VCaP (cell line): Measurements from ENCODE around the gene SLC8A1.

Source experiments
- H3K27ac ChIP-seq: fragments of 450-650 bp; 2 replicates; pipeline ENCODE4 v1.5.1; 2017
- CTCF ChIP-seq: fragments of 450-650 bp; conservative IDR thresholded peaks from 2 replicates; pipeline ENCODE4 v1.5.1; 2017; ENCODE audit warnings: mild to moderate bottlenecking, moderate library complexity

SLC8A1 gene

GRCh38 chr2:40255103-40255502, 196.8 kb downstream of the SLC8A1 start:
- TF ChIP-seq CTCF, result no peak
- H3K27ac ChIP-seq, result no peak overlapping the region

GRCh38 chr2:40254611-40255010, 197.3 kb downstream of the SLC8A1 start:
- no peak for TF ChIP-seq CTCF
- H3K27ac ChIP-seq, result no peak overlapping the region

GRCh38 chr2:40251137-40251536, 200.8 kb downstream of the SLC8A1 start:
- H3K27ac ChIP-seq, result no peak overlapping the region
- no peak for TF ChIP-seq CTCF

- TF ChIP-seq CTCF, result no peak
- no peak overlapping the region for H3K27ac ChIP-seq
These were observed 202.3 kb downstream of the SLC8A1 start for GRCh38 chr2:40249577-40249976.

GRCh38 chr2:40248294-40248693, 203.6 kb downstream of the SLC8A1 start:
- H3K27ac ChIP-seq, result no peak overlapping the region
- no peak for TF ChIP-seq CTCF

- no peak overlapping the region for H3K27ac ChIP-seq
- TF ChIP-seq CTCF, result peak; percentile 73
These were observed 207.2 kb downstream of the SLC8A1 start for GRCh38 chr2:40244675-40245074.

GRCh38 chr2:40244251-40244650, 207.6 kb downstream of the SLC8A1 start:
- TF ChIP-seq CTCF, result no peak
- no peak overlapping the region for H3K27ac ChIP-seq

GRCh38 chr2:40243581-40244187, 208.2 kb downstream of the SLC8A1 start:
- TF ChIP-seq CTCF, result no peak
- no peak overlapping the region for H3K27ac ChIP-seq
